ENCODE measurements around the gene MYCN.

Gene MYCN

GRCh38 chr2:15939854-15940660 lies at the start of gene MYCN:
MYCN (plus strand) TSS chr2:15940550; CDS start chr2:15942065, 1,515 bp downstream.
- no peak for DNase-seq (ENCODE audit: low spot score in 2 of 2)
- Mint-ChIP-seq H3K9me3 (no peaks in the 10 kb centered on the region), H3K4me1 (peaks cover 6% of the 10 kb centered on the region), H3K36me3 (no peaks in the 10 kb centered on the region), H3K27ac (no peak within 1 kb of the TSS), H3K4me3 (peak within 1 kb of the TSS; percentile 20)
- no peak for ATAC-seq

- no peaks in the 10 kb centered on the region for H3K4me1 Mint-ChIP-seq
- no peaks in the 10 kb centered on the region for H3K36me3 Mint-ChIP-seq
- ATAC-seq, result no peak
- DNase-seq (ENCODE audit: low spot score in 2 of 2), result no peak
- H3K27ac Mint-ChIP-seq, result no peak overlapping the region
- no peak overlapping the region for H3K4me3 Mint-ChIP-seq
- peaks cover 2% of the 10 kb centered on the region for H3K9me3 Mint-ChIP-seq
Observed at GRCh38 chr2:15890936-15891905, 49.1 kb upstream of the MYCN start.

- no peak overlapping the region for H3K4me3 Mint-ChIP-seq
- H3K9me3 Mint-ChIP-seq, result peaks cover 6% of the 10 kb centered on the region
- no peak for DNase-seq (ENCODE audit: low spot score in 2 of 2)
- no peak for ATAC-seq
- no peaks in the 10 kb centered on the region for H3K36me3 Mint-ChIP-seq
- H3K27ac Mint-ChIP-seq, result no peak overlapping the region
- H3K4me1 Mint-ChIP-seq, result no peaks in the 10 kb centered on the region
Observed at GRCh38 chr2:15892151-15892880, 48.0 kb upstream of the MYCN start.

GRCh38 chr2:15893085-15893484 lies 47.3 kb upstream of the MYCN start:
- Mint-ChIP-seq H3K9me3 (peaks cover 10% of the 10 kb centered on the region), H3K27ac (no peak overlapping the region), H3K4me1 (no peaks in the 10 kb centered on the region), H3K4me3 (no peak overlapping the region), H3K36me3 (no peaks in the 10 kb centered on the region)
- ATAC-seq (no peak), DNase-seq (ENCODE audit: low spot score in 2 of 2) (no peak)

GRCh38 chr2:15893689-15894480 lies 46.5 kb upstream of the MYCN start:
- no peak for ATAC-seq
- Mint-ChIP-seq H3K36me3 (no peaks in the 10 kb centered on the region), H3K4me3 (no peak overlapping the region), H3K27ac (no peak overlapping the region), H3K4me1 (no peaks in the 10 kb centered on the region), H3K9me3 (peaks cover 12% of the 10 kb centered on the region)
- DNase-seq (ENCODE audit: low spot score in 2 of 2), result no peak

GRCh38 chr2:15894481-15895144 lies 45.7 kb upstream of the MYCN start:
- no peaks in the 10 kb centered on the region for H3K4me1 Mint-ChIP-seq

GRCh38 chr2:15895615-15896469 lies 44.5 kb upstream of the MYCN start:
- DNase-seq (ENCODE audit: low spot score in 2 of 2), result no peak
- no peaks in the 10 kb centered on the region for H3K36me3 Mint-ChIP-seq
- peaks cover 10% of the 10 kb centered on the region for H3K9me3 Mint-ChIP-seq
- H3K4me1 Mint-ChIP-seq, result no peaks in the 10 kb centered on the region
- no peak overlapping the region for H3K4me3 Mint-ChIP-seq
- no peak overlapping the region for H3K27ac Mint-ChIP-seq
- ATAC-seq, result no peak

More at GRCh38 chr2:15894481-15895144, 45.7 kb upstream of the MYCN start:
- Mint-ChIP-seq H3K27ac (no peak overlapping the region), H3K36me3 (no peaks in the 10 kb centered on the region), H3K9me3 (peaks cover 12% of the 10 kb centered on the region), H3K4me3 (no peak overlapping the region)
- ATAC-seq, result no peak
- no peak for DNase-seq (ENCODE audit: low spot score in 2 of 2)

GRCh38 chr2:15896859-15897258 lies 43.5 kb upstream of the MYCN start:
- DNase-seq (ENCODE audit: low spot score in 2 of 2) (no peak), ATAC-seq (no peak)
- no peak overlapping the region for H3K27ac Mint-ChIP-seq
- no peaks in the 10 kb centered on the region for H3K4me1 Mint-ChIP-seq
- H3K9me3 Mint-ChIP-seq, result peaks cover 13% of the 10 kb centered on the region
- no peaks in the 10 kb centered on the region for H3K36me3 Mint-ChIP-seq
- H3K4me3 Mint-ChIP-seq, result no peak overlapping the region

- no peak for ATAC-seq
- no peak overlapping the region for H3K27ac Mint-ChIP-seq
- H3K36me3 Mint-ChIP-seq, result no peaks in the 10 kb centered on the region
- H3K4me3 Mint-ChIP-seq, result no peak overlapping the region
- H3K9me3 Mint-ChIP-seq, result peaks cover 13% of the 10 kb centered on the region
- H3K4me1 Mint-ChIP-seq, result no peaks in the 10 kb centered on the region
- DNase-seq (ENCODE audit: low spot score in 2 of 2), result no peak
Observed at GRCh38 chr2:15897431-15898098, 42.8 kb upstream of the MYCN start.

- Mint-ChIP-seq H3K4me3 (no peak overlapping the region), H3K9me3 (peaks cover 13% of the 10 kb centered on the region), H3K4me1 (no peaks in the 10 kb centered on the region), H3K36me3 (no peaks in the 10 kb centered on the region), H3K27ac (no peak overlapping the region)
- no peak for ATAC-seq
- DNase-seq (ENCODE audit: low spot score in 2 of 2), result no peak
Observed at GRCh38 chr2:15899327-15899612, 41.1 kb upstream of the MYCN start.

- Mint-ChIP-seq H3K4me3 (no peak overlapping the region), H3K27ac (no peak overlapping the region), H3K9me3 (peaks cover 13% of the 10 kb centered on the region), H3K4me1 (no peaks in the 10 kb centered on the region), H3K36me3 (no peaks in the 10 kb centered on the region)
- ATAC-seq (no peak), DNase-seq (ENCODE audit: low spot score in 2 of 2) (no peak)
Observed at GRCh38 chr2:15899751-15900493, 40.4 kb upstream of the MYCN start.

- Mint-ChIP-seq H3K27ac (no peak overlapping the region), H3K9me3 (peaks cover 13% of the 10 kb centered on the region), H3K4me3 (no peak overlapping the region), H3K36me3 (no peaks in the 10 kb centered on the region), H3K4me1 (no peaks in the 10 kb centered on the region)
- DNase-seq (ENCODE audit: low spot score in 2 of 2), result no peak
- ATAC-seq, result no peak
Observed at GRCh38 chr2:15901095-15901807, 39.1 kb upstream of the MYCN start.
